K562 (cell line): ENCODE measurements around the gene MMP28. TPM values are rescaled to one million over a fixed set of nuclear protein-coding genes. Genes with fewer than 3 reads are reported as not detected.

Experiments used
- ARID2 ChIP-seq: fragments of 450-650 bp; IDR thresholded peaks from 2 replicates; pipeline ENCODE4 v1.6.1; 2017; ENCODE audit warnings: antibody characterized with exemption, mild to moderate bottlenecking
- BRF2 ChIP-seq: IDR thresholded peaks from 3 replicates; pipeline ENCODE4 v1.6.1; 2011; ENCODE audit warnings: borderline replicate concordance, mild to moderate bottlenecking; ENCODE audit not compliant: insufficient read length, insufficient read depth
- CC2D1A ChIP-seq: fragments of 450-650 bp; IDR thresholded peaks from 2 replicates; pipeline ENCODE4 v1.6.1; 2017; ENCODE audit warnings: mild to moderate bottlenecking
- CREM ChIP-seq: IDR thresholded peaks from 2 replicates; pipeline ENCODE4 v1.6.1; 2014; ENCODE audit warnings: antibody characterized with exemption, low read depth
- CSDE1 ChIP-seq, 2 experiments: fragments of 450-650 bp; IDR thresholded peaks; 2 replicates each; pipeline ENCODE4 v1.6.1; 2016; ENCODE audit warnings: mild to moderate bottlenecking in 1 of 2
- CTBP1 ChIP-seq: fragments of 450-650 bp; IDR thresholded peaks from 2 replicates; pipeline ENCODE4 v1.6.1; 2016; ENCODE audit warnings: borderline replicate concordance
- FOXJ3 ChIP-seq: sonication (generic); formaldehyde crosslinking; IDR thresholded peaks from 2 replicates; pipeline ENCODE4 v1.4.0; 2020; ENCODE audit warnings: mild to moderate bottlenecking, missing genetic modification reagents
- FOXK1 ChIP-seq: sonication (generic); formaldehyde crosslinking; IDR thresholded peaks from 2 replicates; pipeline ENCODE4 v1.8.0; 2022; ENCODE audit warnings: missing genetic modification reagents, mild to moderate bottlenecking, borderline replicate concordance
- HMBOX1 ChIP-seq: sonication (generic); IDR thresholded peaks from 2 replicates; pipeline ENCODE4 v1.6.1; 2016
- HNRNPH1 ChIP-seq: fragments of 200-400 bp; formaldehyde crosslinking; optimal IDR thresholded peaks from 2 replicates; pipeline ENCODE3; 2017; ENCODE audit warnings: low read depth, mild to moderate bottlenecking, low read length, moderate library complexity
- HOXB6 ChIP-seq: fragments of 250-450 bp; sonication (Bioruptor Pico); IDR thresholded peaks from 2 replicates; pipeline ENCODE4 v1.5.1; 2022; ENCODE audit warnings: mild to moderate bottlenecking, borderline replicate concordance
- MED1 ChIP-seq: sonication (generic); formaldehyde crosslinking; IDR thresholded peaks from 2 replicates; pipeline ENCODE4 v1.8.1; 2023; ENCODE audit warnings: missing genetic modification reagents, borderline replicate concordance
- RAD21 ChIP-seq, 2 experiments: fragments of 250-450 bp in 1 of 2; fragments of 450-650 bp in 1 of 2; sonication (Bioruptor Pico) in 1 of 2; formaldehyde crosslinking in 1 of 2; IDR thresholded peaks in 1 of 2; conservative IDR thresholded peaks in 1 of 2; 2 replicates each; pipeline versions ENCODE4 v1.4.0 to v1.8.0; 2020 to 2022; ENCODE audit warnings: mild to moderate bottlenecking in 2 of 2, moderate library complexity in 1 of 2
- RB1 ChIP-seq: fragments of 450-650 bp; IDR thresholded peaks from 2 replicates; pipeline ENCODE4 v1.6.1; 2017; ENCODE audit warnings: low read depth, mild to moderate bottlenecking
- RBM34 ChIP-seq: fragments of 200-400 bp; formaldehyde crosslinking; IDR thresholded peaks from 2 replicates; pipeline ENCODE4 v1.6.1; 2018; ENCODE audit warnings: low read length, borderline replicate concordance; ENCODE audit not compliant: insufficient read depth
- SMARCB1 ChIP-seq: IDR thresholded peaks from 2 replicates; pipeline ENCODE4 v1.6.1; 2011; ENCODE audit warnings: improper control_type of control experiment, low read depth; ENCODE audit not compliant: insufficient read length
- SREBF2 ChIP-seq: sonication (generic); formaldehyde crosslinking; IDR thresholded peaks from 2 replicates; pipeline ENCODE4 v1.4.0; 2020; ENCODE audit warnings: mild to moderate bottlenecking, missing genetic modification reagents
- STAG1 ChIP-seq: sonication (generic); formaldehyde crosslinking; IDR thresholded peaks from 2 replicates; pipeline ENCODE4 v1.5.0; 2020; ENCODE audit warnings: missing genetic modification reagents, borderline replicate concordance
- TARDBP ChIP-seq: fragments of 450-650 bp; IDR thresholded peaks from 2 replicates; pipeline ENCODE4 v1.6.1; 2016
- TFAP4 ChIP-seq: sonication (generic); formaldehyde crosslinking; IDR thresholded peaks from 2 replicates; pipeline ENCODE4 v1.8.0; 2022; ENCODE audit warnings: missing genetic modification reagents, mild to moderate bottlenecking, moderate library complexity, borderline replicate concordance
- ZKSCAN8 ChIP-seq: fragments of 200-800 bp; sonication (Bioruptor generic); IDR thresholded peaks from 2 replicates; pipeline ENCODE4 v1.6.1; 2016; ENCODE audit warnings: missing genetic modification characterization, missing compliant biosample characterization
- ZNF23 ChIP-seq: fragments of 250-450 bp; sonication (Bioruptor Pico); IDR thresholded peaks from 2 replicates; pipeline ENCODE4 v1.4.0; 2020; ENCODE audit warnings: mild to moderate bottlenecking
- ZNF282 ChIP-seq: sonication (generic); formaldehyde crosslinking; IDR thresholded peaks from 2 replicates; pipeline ENCODE4 v1.8.1; 2023; ENCODE audit warnings: missing genetic modification reagents
- ZNF408 ChIP-seq: fragments of 250-450 bp; sonication (Bioruptor Pico); IDR thresholded peaks from 2 replicates; pipeline ENCODE4 v1.4.0; 2020; ENCODE audit warnings: low read depth, mild to moderate bottlenecking, moderate library complexity
- ZNF583 ChIP-seq: fragments of 250-450 bp; sonication (Bioruptor Pico); IDR thresholded peaks from 2 replicates; pipeline ENCODE4 v1.4.0; 2020
- polyA plus RNA-seq, 8 experiments: library from polyadenylated mRNA; depleted of rRNA in 4 of 8; stranded (reverse) in 5 of 8; unstranded in 3 of 8; fragments of >200 nt; fragmentation: Nextera tagmentation in 2 of 8; fragmentation: Illumina TruSeq in 1 of 8; extraction: Ambion mirVana in 2 of 8; extraction: Trizol in 1 of 8; gene quantifications; 2 replicates each; pipeline versions ENCODE4 v1.2.1 to v1.2.3, GENCODE V29; 2011 to 2014; ENCODE audit warnings: inconsistent platforms in 1 of 8, missing spikeins in 1 of 8
- total RNA-seq, 7 experiments: library from RNA; depleted of rRNA in 6 of 7; stranded (reverse); fragments of >200 nt in 6 of 7; fragmentation: Illumina TruSeq in 2 of 7; extraction: Trizol in 2 of 7; gene quantifications; 2 replicates each; pipeline versions ENCODE4 v1.2.1 to v1.2.3, GENCODE V29; 2011 to 2021; ENCODE audit warnings: low replicate concordance in 1 of 7
- TF ChIP-seq, protein P1 (sequence below): fragments of 200-800 bp; sonication (Bioruptor generic); IDR thresholded peaks from 2 replicates; pipeline ENCODE4 v1.6.1; 2017; ENCODE audit warnings: missing genetic modification characterization, missing compliant biosample characterization

The MMP28 gene
- total and polyA plus RNA-seq, 9 of the 15 experiments (the other 6 are each of a cell fraction or from before 2014, with no cell fraction given) = not detected

DNA sequence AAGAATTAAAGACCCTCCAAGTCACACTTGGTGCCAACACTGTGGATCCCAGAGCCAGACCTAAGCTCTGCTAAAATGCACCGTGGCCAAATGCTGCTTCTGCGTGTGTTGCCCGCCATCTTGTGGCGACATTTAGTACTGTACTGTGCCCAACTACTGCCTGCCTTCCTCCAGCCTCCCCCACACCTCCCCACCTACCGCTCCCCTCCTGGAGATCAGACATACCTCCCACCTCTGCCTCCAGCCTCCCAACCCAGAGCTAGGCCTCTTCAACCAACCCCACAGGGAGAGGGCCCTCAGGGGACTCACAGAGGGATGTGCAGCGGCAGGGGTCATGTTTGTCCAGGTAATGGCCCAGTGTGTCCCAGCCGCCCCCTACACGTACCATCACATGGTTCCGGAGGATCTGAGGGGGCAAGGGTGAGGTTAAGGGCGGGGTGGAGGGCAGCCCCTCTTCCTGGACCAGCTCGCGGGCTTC lies 47.9 kb downstream of the MMP28 start (continued):
- TF ChIP-seq FOXK1 (CRISPR knock-in tag) (no peak), TFAP4 (CRISPR knock-in tag) (no peak), SMARCB1 (no peak), ZNF408 (CRISPR knock-in tag) (no peak), CC2D1A (peak; percentile 80), MED1 (no peak), SREBF2 (CRISPR knock-in tag) (no peak), RBM34 (no peak), CSDE1 (IDR thresholded peaks at IDR 0.05) (no peak), STAG1 (peak; percentile 90), HNRNPH1 (no peak), RB1 (0 out of 2 replicates have a peak, but pooled peaks have one; percentile 44), ZNF583 (CRISPR knock-in tag) (no peak), ZKSCAN8 (no peak), RAD21 (CRISPR knock-in tag; conservative IDR thresholded peaks at IDR 0.05 in 1 of 2, IDR thresholded peaks at IDR 0.05 in 1 of 2) (peak; percentile 74 to 93), ZNF282 (CRISPR knock-in tag) (no peak), CREM (peak; percentile 30; the same call in 1 of the 2 replicates), CTBP1 (no peak), FOXJ3 (CRISPR knock-in tag) (no peak), BRF2 (no peak), ZNF23 (CRISPR knock-in tag) (no peak), ARID2 (peak; percentile 52; the same call in 1 of the 2 replicates), HMBOX1 (no peak), TARDBP (no peak), HOXB6 (no peak)
- TF ChIP-seq, protein P1, sequence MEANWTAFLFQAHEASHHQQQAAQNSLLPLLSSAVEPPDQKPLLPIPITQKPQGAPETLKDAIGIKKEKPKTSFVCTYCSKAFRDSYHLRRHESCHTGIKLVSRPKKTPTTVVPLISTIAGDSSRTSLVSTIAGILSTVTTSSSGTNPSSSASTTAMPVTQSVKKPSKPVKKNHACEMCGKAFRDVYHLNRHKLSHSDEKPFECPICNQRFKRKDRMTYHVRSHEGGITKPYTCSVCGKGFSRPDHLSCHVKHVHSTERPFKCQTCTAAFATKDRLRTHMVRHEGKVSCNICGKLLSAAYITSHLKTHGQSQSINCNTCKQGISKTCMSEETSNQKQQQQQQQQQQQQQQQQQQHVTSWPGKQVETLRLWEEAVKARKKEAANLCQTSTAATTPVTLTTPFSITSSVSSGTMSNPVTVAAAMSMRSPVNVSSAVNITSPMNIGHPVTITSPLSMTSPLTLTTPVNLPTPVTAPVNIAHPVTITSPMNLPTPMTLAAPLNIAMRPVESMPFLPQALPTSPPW = peak; percentile 39; the same call in 1 of the 2 replicates
